Smooth muscle cell (in vitro differentiated cells): Measurements from ENCODE around the gene TMIGD3. TPM values are rescaled to one million over a fixed set of nuclear protein-coding genes. Genes with fewer than 3 reads are reported as not detected.

ENCODE experiments used
- DNase-seq: peaks from one replicate; lab custom pipeline; 2025; ENCODE audit not compliant: unreplicated experiment; lab: John Stamatoyannopoulos, UW
- H2AFZ ChIP-seq: fragments of 200-600 bp; sonication (generic); 2 replicates; pipeline ENCODE4 v1.6.0; 2016; ENCODE audit warnings: antibody characterized with exemption, low read depth, mild to moderate bottlenecking
- H3F3A ChIP-seq: fragments of 200-600 bp; sonication (generic); 2 replicates; pipeline ENCODE4 v1.6.0; 2017; ENCODE audit warnings: antibody characterized with exemption, low read depth
- H3K27ac ChIP-seq: fragments of 200-600 bp; sonication (generic); 2 replicates; pipeline ENCODE4 v1.5.1; 2016; ENCODE audit warnings: low read depth, mild to moderate bottlenecking
- H3K27me3 ChIP-seq: fragments of 200-600 bp; sonication (generic); 2 replicates; pipeline ENCODE4 v1.6.1; 2016; ENCODE audit warnings: low read depth, mild to moderate bottlenecking
- H3K36me3 ChIP-seq: fragments of 200-600 bp; sonication (generic); 2 replicates; pipeline ENCODE4 v1.5.1; 2016; ENCODE audit warnings: low read depth
- H3K4me1 ChIP-seq: fragments of 200-600 bp; sonication (generic); 2 replicates; pipeline ENCODE4 v1.5.1; 2016; ENCODE audit warnings: low read depth
- H3K4me2 ChIP-seq: fragments of 200-600 bp; sonication (generic); 2 replicates; pipeline ENCODE4 v1.6.0; 2016; ENCODE audit warnings: mild to moderate bottlenecking
- H3K4me3 ChIP-seq: fragments of 200-600 bp; sonication (generic); 2 replicates; pipeline ENCODE4 v1.5.1; 2016; ENCODE audit warnings: mild to moderate bottlenecking
- H3K79me2 ChIP-seq: fragments of 200-600 bp; sonication (generic); 2 replicates; pipeline ENCODE4 v1.6.0; 2016; ENCODE audit warnings: low read depth, mild to moderate bottlenecking
- H3K9ac ChIP-seq: fragments of 200-600 bp; sonication (generic); 2 replicates; pipeline ENCODE4 v1.6.0; 2016; ENCODE audit warnings: low read depth
- H3K9me3 ChIP-seq: fragments of 200-600 bp; sonication (generic); replicated peaks from 2 replicates; pipeline ENCODE4 v1.5.1; 2016; ENCODE audit warnings: low read depth
- H4K20me1 ChIP-seq: fragments of 200-600 bp; sonication (generic); 2 replicates; pipeline ENCODE4 v1.6.0; 2016; ENCODE audit warnings: low read depth
- WGBS: methylation state at CpG from one replicate; pipeline ENCODE4 v1.1.7; 2016; ENCODE audit warnings: low lambda C conversion rate; 5-methylcytosine and 5-hydroxymethylcytosine counted together
- polyA plus RNA-seq: library from polyadenylated mRNA; unstranded; fragments of >200 nt; fragmentation: Nextera tagmentation; extraction: Ambion mirVana; gene quantifications from 2 replicates; pipeline ENCODE4 v1.2.1, GENCODE V29; 2016
- total RNA-seq: library from RNA; depleted of rRNA; stranded (reverse); fragments of >200 nt; gene quantifications from 2 replicates; pipeline ENCODE4 v1.2.3, GENCODE V29; 2014
- TF ChIP-seq, protein P1 (sequence below): fragments of 200-600 bp; sonication (generic); IDR thresholded peaks from 2 replicates; pipeline ENCODE4 v1.5.1; 2017; ENCODE audit warnings: borderline replicate concordance, mild to moderate bottlenecking, antibody characterized with exemption; ENCODE audit not compliant: insufficient read depth, poor library complexity, severe bottlenecking

TMIGD3 gene
- total and polyA plus RNA-seq, 2 experiments from 2014 or later = not detected

DNA sequence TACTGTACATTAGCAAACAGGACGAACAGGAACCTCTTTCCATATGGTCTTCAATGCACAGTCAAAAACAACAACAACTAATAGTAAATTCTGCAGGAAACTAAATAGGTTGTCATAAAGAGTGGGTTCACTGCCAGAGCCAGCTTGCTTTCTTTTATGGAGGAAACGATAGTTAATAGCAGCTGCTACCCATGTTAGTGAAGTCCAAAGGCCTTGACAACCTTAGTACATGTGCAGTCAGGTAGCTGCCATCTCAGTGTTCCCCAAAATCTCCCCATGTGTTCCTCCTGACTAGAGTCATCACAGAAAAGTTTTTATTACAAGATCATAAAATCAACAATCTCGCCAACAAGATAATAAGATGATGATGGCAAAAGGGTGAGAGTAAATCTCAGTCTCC is 16.6 kb upstream of the TMIGD3 start:
- Histone ChIP-seq H3K4me3 (no peak overlapping the region), H3K4me2 (no peak overlapping the region), H4K20me1 (no peaks in the 10 kb centered on the region), H3K27me3 (no peaks in the 10 kb centered on the region), H3K4me1 (no peaks in the 10 kb centered on the region), H3K27ac (no peak overlapping the region), H3K79me2 (no peaks in the 10 kb centered on the region), H2AFZ (no peak overlapping the region), H3K36me3 (no peaks in the 10 kb centered on the region), H3F3A (no peaks in the 10 kb centered on the region), H3K9me3 (no peaks in the 10 kb centered on the region), H3K9ac (no peak overlapping the region)
- TF ChIP-seq, protein P1, sequence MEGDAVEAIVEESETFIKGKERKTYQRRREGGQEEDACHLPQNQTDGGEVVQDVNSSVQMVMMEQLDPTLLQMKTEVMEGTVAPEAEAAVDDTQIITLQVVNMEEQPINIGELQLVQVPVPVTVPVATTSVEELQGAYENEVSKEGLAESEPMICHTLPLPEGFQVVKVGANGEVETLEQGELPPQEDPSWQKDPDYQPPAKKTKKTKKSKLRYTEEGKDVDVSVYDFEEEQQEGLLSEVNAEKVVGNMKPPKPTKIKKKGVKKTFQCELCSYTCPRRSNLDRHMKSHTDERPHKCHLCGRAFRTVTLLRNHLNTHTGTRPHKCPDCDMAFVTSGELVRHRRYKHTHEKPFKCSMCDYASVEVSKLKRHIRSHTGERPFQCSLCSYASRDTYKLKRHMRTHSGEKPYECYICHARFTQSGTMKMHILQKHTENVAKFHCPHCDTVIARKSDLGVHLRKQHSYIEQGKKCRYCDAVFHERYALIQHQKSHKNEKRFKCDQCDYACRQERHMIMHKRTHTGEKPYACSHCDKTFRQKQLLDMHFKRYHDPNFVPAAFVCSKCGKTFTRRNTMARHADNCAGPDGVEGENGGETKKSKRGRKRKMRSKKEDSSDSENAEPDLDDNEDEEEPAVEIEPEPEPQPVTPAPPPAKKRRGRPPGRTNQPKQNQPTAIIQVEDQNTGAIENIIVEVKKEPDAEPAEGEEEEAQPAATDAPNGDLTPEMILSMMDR = no peak
- no peak for DNase-seq
- 81% methylated on average over 3 of the region's 3 CpGs for WGBS

DNA sequence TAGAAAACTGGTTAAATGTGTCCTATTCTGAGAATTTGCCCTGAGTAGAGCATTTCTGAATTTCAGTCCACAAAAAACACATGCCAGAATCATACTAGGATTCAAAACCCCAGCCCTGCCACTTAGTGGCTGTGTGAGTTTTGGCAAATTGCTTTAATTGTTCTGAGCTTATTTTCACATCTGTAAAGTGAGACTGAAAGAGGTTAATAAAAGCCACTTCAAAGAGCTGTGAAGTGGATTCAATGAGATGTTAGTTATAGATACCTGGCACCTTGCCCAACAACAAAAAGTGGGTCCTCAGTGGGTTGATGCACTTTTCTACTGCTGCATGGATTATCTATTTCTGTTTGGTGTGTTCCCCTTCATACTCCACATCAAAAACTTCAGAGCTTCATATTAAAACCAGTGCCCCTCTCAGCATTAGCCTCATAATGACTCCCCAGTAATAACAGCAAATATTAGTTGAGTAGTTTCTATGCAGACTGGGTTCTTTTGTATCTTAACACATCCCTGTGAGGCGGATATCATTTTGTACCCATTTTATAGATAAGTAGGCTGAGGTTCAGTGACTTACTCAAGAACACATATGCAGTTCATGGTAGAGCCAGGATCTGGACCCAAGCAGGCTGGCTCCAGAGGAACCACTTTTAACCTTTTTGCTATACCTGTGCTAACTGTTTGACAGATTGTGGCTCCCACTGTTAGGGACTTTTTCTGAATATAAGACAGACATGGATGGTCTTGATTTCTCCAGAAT is 14.2 kb upstream of the TMIGD3 start:
- Histone ChIP-seq H3K4me1 (no peaks in the 10 kb centered on the region), H3K79me2 (no peaks in the 10 kb centered on the region), H3K4me3 (no peak overlapping the region), H3K9ac (no peak overlapping the region), H4K20me1 (no peaks in the 10 kb centered on the region), H3K27me3 (no peaks in the 10 kb centered on the region), H3F3A (no peaks in the 10 kb centered on the region), H2AFZ (no peak overlapping the region), H3K36me3 (no peaks in the 10 kb centered on the region), H3K9me3 (no peaks in the 10 kb centered on the region), H3K27ac (no peak overlapping the region), H3K4me2 (no peak overlapping the region)
- 97% methylated on average over 1 of the region's 1 CpG for WGBS
- TF ChIP-seq, protein P1 = no peak
- DNase-seq = no peak

DNA sequence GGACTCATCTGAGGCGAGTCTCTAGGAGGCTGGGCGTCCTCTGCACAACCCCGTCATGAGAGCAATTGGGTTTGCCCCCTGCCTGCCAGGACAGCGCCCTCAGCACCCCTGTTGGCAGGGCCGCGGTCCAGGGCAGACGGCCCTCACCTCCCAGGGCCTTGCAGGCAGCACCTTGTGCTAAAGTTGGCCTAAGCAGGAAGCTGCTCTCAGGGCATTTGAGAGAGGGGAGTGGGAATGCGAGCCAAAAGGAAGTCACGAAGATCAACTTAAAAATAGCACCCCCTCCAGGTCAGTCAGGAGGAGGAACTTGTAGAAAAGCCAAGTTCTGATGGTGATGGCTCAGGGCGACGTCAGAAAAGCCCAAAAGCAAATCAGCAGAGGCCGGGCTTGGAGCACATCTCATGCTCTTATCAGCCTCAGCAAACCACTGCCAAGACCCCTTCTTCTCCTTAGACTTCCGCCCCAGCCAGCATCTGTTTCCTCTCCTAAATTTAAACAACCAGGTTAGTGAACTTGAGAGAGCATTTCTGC is 12.6 kb upstream of the TMIGD3 start:
- H3K9ac ChIP-seq = no peak overlapping the region

More for the DNA sequence above, 12.6 kb upstream of the TMIGD3 start:
- Histone ChIP-seq H2AFZ (no peak overlapping the region), H3K36me3 (no peaks in the 10 kb centered on the region), H3K27me3 (no peaks in the 10 kb centered on the region), H3K4me3 (no peak overlapping the region), H3F3A (no peaks in the 10 kb centered on the region), H3K9me3 (no peaks in the 10 kb centered on the region), H3K4me2 (no peak overlapping the region), H3K27ac (no peak overlapping the region), H3K4me1 (no peaks in the 10 kb centered on the region), H4K20me1 (no peaks in the 10 kb centered on the region), H3K79me2 (no peaks in the 10 kb centered on the region)
- WGBS = 83% methylated on average over 13 of the region's 13 CpGs
- DNase-seq = no peak
- TF ChIP-seq, protein P1 = peak; percentile 7
